ENCODE results near the gene TMSB10. TPM values are rescaled to one million over a fixed set of nuclear protein-coding genes. Genes with fewer than 3 reads are reported as not detected.

TMSB10 gene
- total and polyA plus RNA-seq, 2 donors: 1,628 to 2,618 TPM

DNA sequence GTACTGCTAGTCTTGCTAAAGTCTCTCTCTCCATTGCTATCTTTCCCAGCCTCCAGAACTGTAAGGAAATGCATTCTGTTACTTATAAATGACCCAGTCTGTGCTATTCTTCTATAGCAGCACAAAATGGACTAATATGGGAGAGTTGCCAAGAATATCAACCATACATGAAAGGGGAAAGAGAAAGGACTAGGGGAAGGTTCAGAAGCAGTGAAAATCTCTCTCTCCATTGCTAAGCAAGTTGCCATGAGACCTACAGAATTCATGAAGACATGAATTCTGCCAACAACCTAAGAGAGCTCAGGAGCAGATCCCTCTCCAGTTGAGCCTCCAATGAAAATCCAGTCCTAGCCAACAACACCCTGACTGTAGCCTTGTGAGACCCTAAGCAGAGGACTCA, 21.0 kb upstream of the TMSB10 start:
- H3K27ac ChIP-seq (ENCODE audit: low read depth): no peak overlapping the region
- DNase-seq (ENCODE audit: extremely low spot score): no peak
- H3K4me1 ChIP-seq (ENCODE audit: insufficient read depth): no peaks in the 10 kb centered on the region
- no peaks in the 10 kb centered on the region for H3K36me3 ChIP-seq (ENCODE audit: insufficient read depth)
- no peak overlapping the region for H3K4me3 ChIP-seq (ENCODE audit: low read depth, low read length)

DNA sequence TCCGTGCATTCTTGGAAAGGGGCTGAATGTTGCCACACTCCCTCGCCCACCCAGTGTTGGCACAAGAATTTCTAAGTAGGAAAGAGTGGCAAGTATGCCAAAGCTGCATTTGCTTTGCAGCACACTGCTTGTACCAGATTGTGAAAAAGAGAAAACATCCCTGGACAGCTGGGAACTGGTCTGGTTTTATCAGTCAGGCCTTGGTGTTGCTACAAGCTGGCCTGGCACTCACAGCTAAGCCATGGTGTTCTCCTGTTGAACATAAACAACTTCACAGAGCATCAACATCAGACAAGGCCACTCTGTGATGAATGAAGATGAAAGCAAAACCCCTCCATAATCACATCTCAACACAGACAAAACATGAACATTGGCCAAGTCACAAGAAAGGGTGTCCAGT, 20.3 kb upstream of the TMSB10 start:
- no peak for DNase-seq (ENCODE audit: extremely low spot score)
- H3K4me3 ChIP-seq (ENCODE audit: low read depth, low read length): no peak overlapping the region
- no peaks in the 10 kb centered on the region for H3K36me3 ChIP-seq (ENCODE audit: insufficient read depth)
- no peaks in the 10 kb centered on the region for H3K4me1 ChIP-seq (ENCODE audit: insufficient read depth)
- WGBS: 96% methylated on average over 2 of the region's 2 CpGs
- no peak overlapping the region for H3K27ac ChIP-seq (ENCODE audit: low read depth)

DNA sequence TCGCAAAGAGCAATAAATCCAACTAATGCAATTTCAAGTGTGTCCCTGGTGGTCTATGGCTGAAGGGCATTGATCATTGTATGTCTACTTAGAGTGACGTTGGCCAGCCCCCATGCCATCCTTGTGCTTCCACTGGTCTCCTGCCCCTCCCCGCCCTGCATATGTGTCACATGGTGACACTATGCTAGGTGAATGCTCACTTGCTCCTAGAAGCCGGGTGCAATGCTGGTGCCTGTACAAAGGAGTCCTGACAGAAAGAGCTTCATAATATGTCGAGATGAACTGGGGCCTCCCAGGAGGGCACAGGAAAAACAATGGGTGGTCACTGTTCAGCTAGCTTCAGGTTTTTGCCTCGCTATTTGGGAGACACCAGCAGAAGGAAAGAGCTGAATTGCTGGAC, 18.7 kb upstream of the TMSB10 start:
- H3K4me1 ChIP-seq (ENCODE audit: insufficient read depth): no peaks in the 10 kb centered on the region
- H3K27ac ChIP-seq (ENCODE audit: low read depth): no peak overlapping the region
- no peak for DNase-seq (ENCODE audit: extremely low spot score)
- no peak overlapping the region for H3K4me3 ChIP-seq (ENCODE audit: low read depth, low read length)
- H3K36me3 ChIP-seq (ENCODE audit: insufficient read depth): no peaks in the 10 kb centered on the region
- WGBS: 93% methylated on average over 6 of the region's 6 CpGs

GRCh38 chr2:84888401-84889276, 16.8 kb upstream of the TMSB10 start:
- peak overlapping the region; percentile 35 for H3K27ac ChIP-seq (ENCODE audit: low read depth)
- H3K4me3 ChIP-seq (ENCODE audit: low read depth, low read length): no peak overlapping the region
- no peak for DNase-seq (ENCODE audit: extremely low spot score)
- H3K4me1 ChIP-seq (ENCODE audit: insufficient read depth): no peaks in the 10 kb centered on the region
- 36% methylated on average over 6 of the region's 6 CpGs for WGBS
- no peaks in the 10 kb centered on the region for H3K36me3 ChIP-seq (ENCODE audit: insufficient read depth)

GRCh38 chr2:84889332-84889731, 16.1 kb upstream of the TMSB10 start:
- no peak overlapping the region for H3K4me3 ChIP-seq (ENCODE audit: low read depth, low read length)
- no peaks in the 10 kb centered on the region for H3K36me3 ChIP-seq (ENCODE audit: insufficient read depth)
- 92% methylated on average over 2 of the region's 2 CpGs for WGBS
- DNase-seq (ENCODE audit: extremely low spot score): no peak
- no peak overlapping the region for H3K27ac ChIP-seq (ENCODE audit: low read depth)
- no peaks in the 10 kb centered on the region for H3K4me1 ChIP-seq (ENCODE audit: insufficient read depth)

GRCh38 chr2:84891355-84892010, 14.0 kb upstream of the TMSB10 start:
- no peak for DNase-seq (ENCODE audit: extremely low spot score)
- Histone ChIP-seq H3K4me3 (ENCODE audit: low read depth, low read length) (no peak overlapping the region), H3K27ac (ENCODE audit: low read depth) (no peak overlapping the region), H3K36me3 (ENCODE audit: insufficient read depth) (no peaks in the 10 kb centered on the region), H3K4me1 (ENCODE audit: insufficient read depth) (no peaks in the 10 kb centered on the region)
- 88% methylated on average over 12 of the region's 12 CpGs for WGBS

GRCh38 chr2:84894131-84894586, 11.3 kb upstream of the TMSB10 start:
- DNase-seq (ENCODE audit: extremely low spot score): no peak
- Histone ChIP-seq H3K4me3 (ENCODE audit: low read depth, low read length) (no peak overlapping the region), H3K4me1 (ENCODE audit: insufficient read depth) (no peaks in the 10 kb centered on the region), H3K36me3 (ENCODE audit: insufficient read depth) (no peaks in the 10 kb centered on the region), H3K27ac (ENCODE audit: low read depth) (no peak overlapping the region)
- 89% methylated on average over 6 of the region's 6 CpGs for WGBS

DNA sequence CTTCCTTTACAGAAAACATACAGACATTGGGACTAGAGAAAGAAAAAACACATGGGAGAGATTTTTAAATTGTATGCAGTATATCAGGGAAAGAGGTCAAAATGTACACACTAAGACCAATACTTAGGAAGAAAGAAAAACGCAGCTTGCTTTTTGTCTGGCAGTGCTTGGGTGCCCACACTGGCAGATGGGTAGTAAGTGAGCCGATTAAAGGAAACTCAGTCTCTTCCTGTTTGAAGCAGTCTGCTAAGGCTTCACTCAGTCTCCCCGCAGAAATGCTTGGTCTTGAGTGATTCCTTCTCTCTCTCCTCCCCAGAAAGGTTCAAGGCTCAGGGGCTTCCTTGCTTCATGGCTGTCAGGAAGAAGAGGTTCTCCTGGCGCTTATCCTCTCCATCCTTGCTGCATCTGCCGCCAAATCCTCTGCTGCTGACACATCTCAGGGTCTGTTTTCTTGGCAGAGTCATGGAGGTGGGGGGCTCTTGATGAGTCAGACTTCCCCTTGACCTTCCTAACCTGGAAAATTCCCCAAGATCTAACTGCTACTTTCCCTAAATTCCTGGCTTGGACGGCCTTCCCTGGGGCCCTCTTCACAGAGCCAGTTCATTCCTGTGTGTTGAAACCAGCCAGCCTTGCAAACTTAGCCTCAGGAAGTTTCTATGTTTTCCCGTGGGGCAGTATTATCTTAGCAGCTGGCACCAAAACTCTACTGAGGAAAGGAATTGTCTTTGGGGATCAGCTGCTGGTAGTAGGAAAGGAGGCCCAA, 10.5 kb upstream of the TMSB10 start:
- 56% methylated on average over 7 of the region's 7 CpGs for WGBS
- Histone ChIP-seq H3K27ac (ENCODE audit: low read depth) (no peak overlapping the region), H3K4me1 (ENCODE audit: insufficient read depth) (no peaks in the 10 kb centered on the region), H3K36me3 (ENCODE audit: insufficient read depth) (no peaks in the 10 kb centered on the region), H3K4me3 (ENCODE audit: low read depth, low read length) (no peak overlapping the region)
- DNase-seq (ENCODE audit: extremely low spot score): no peak

DNA sequence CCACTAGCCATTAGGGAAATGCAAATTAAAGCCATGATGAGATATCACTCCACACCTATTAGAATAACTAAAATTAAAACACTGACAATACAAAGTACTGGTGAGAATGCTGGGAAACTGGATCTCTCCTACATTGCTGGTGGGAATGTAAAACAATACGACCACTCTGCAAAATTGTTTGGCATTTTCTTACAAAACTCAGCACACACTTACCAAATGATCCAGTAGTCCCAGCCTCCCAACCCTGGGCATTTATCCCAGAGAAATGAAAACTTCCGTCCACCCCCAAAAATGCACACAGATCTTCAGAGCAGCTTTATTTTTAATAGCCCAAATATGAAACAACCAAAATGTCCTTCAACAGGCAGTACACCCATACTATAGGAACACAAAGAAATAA, 8.9 kb upstream of the TMSB10 start:
- Histone ChIP-seq H3K4me1 (ENCODE audit: insufficient read depth) (no peaks in the 10 kb centered on the region), H3K4me3 (ENCODE audit: low read depth, low read length) (no peak overlapping the region), H3K36me3 (ENCODE audit: insufficient read depth) (no peaks in the 10 kb centered on the region), H3K27ac (ENCODE audit: low read depth) (no peak overlapping the region)
- 67% methylated on average over 2 of the region's 2 CpGs for WGBS
- no peak for DNase-seq (ENCODE audit: extremely low spot score)

GRCh38 chr2:84897773-84898172, 7.7 kb upstream of the TMSB10 start:
- H3K36me3 ChIP-seq (ENCODE audit: insufficient read depth): no peaks in the 10 kb centered on the region
- no peak overlapping the region for H3K4me3 ChIP-seq (ENCODE audit: low read depth, low read length)
- no peak for DNase-seq (ENCODE audit: extremely low spot score)
- WGBS: 68% methylated on average over 1 of the region's 1 CpG
- no peaks in the 10 kb centered on the region for H3K4me1 ChIP-seq (ENCODE audit: insufficient read depth)
- H3K27ac ChIP-seq (ENCODE audit: low read depth): no peak overlapping the region

- Histone ChIP-seq H3K36me3 (ENCODE audit: insufficient read depth) (no peaks in the 10 kb centered on the region), H3K27ac (ENCODE audit: low read depth) (no peak overlapping the region), H3K4me1 (ENCODE audit: insufficient read depth) (no peaks in the 10 kb centered on the region), H3K4me3 (ENCODE audit: low read depth, low read length) (no peak overlapping the region)
- no peak for DNase-seq (ENCODE audit: extremely low spot score)
- 74% methylated on average over 8 of the region's 8 CpGs for WGBS
Observed at GRCh38 chr2:84899304-84900204, 5.9 kb upstream of the TMSB10 start.

DNA sequence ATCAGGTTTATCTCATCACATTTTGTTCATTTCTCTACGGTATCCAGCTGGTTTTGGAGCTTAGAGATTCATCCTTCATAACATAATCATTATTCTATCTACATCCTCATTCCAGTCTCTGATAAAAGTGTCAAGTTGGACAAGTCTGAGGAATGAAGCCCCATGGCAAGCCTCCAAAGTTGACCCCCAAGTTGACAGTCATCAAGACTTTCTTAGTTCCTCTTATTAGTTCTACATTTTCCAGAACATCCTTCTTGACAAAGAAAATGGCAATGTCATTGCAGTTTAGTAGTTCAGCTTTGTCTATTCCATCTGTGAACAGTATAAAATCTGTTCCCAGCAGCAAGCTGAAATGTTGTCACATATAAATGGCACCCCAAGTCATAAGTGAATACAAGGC, 4.5 kb upstream of the TMSB10 start:
- H3K4me3 ChIP-seq (ENCODE audit: low read depth, low read length): no peak overlapping the region
- H3K36me3 ChIP-seq (ENCODE audit: insufficient read depth): no peaks in the 10 kb centered on the region
- H3K4me1 ChIP-seq (ENCODE audit: insufficient read depth): no peaks in the 10 kb centered on the region
- no peak for DNase-seq (ENCODE audit: extremely low spot score)
- no peak overlapping the region for H3K27ac ChIP-seq (ENCODE audit: low read depth)
- 65% methylated on average over 1 of the region's 1 CpG for WGBS

DNA sequence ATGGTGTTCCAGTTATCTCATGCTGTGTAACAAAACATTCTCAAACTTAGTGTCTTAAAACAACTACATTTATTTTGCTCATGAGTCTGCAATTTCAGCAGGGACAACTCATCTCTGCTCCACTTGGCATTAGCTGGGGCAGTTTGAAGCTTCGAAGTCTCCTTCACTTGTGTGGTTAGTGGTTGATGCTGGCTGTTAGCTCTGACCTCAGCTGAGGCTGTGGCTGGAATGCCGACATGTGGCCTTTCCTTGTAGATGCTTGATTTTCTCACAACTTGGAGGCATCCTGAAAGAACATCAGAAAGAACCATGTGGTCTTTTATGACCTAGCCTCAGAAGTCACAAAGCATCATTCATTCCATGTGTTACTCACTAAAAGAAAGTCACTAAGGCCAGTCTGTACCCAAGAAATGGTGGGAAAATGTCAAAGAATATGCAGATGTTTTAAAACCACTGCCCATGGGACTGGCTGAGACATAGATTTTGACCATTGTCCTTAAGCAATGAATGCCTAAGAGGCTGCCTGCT, 3.8 kb upstream of the TMSB10 start:
- 86% methylated on average over 2 of the region's 2 CpGs for WGBS
- Histone ChIP-seq H3K27ac (ENCODE audit: low read depth) (no peak overlapping the region), H3K4me1 (ENCODE audit: insufficient read depth) (no peaks in the 10 kb centered on the region)

More for the DNA sequence above, 3.8 kb upstream of the TMSB10 start:
- H3K4me3 ChIP-seq (ENCODE audit: low read depth, low read length): no peak overlapping the region
- DNase-seq (ENCODE audit: extremely low spot score): no peak
- no peaks in the 10 kb centered on the region for H3K36me3 ChIP-seq (ENCODE audit: insufficient read depth)
